GM12872 (cell line): ENCODE results near the gene RPS6KA4.
A peak's percentile ranks its signal among the peaks of the same experiment; 100 is the strongest.

Experiments
- CTCF ChIP-seq: IDR thresholded peaks from 3 replicates; pipeline ENCODE4 v1.5.1; 2011; ENCODE audit warnings: low read depth, mild to moderate bottlenecking, low read length, moderate library complexity; ENCODE audit not compliant: insufficient read depth

Gene RPS6KA4

GRCh38 chr11:64358907-64359711 lies at the start of gene RPS6KA4:
RPS6KA4 (plus strand) TSS chr11:64359162; CDS start chr11:64359236, 74 bp downstream.
- TF ChIP-seq CTCF: no peak

DNA sequence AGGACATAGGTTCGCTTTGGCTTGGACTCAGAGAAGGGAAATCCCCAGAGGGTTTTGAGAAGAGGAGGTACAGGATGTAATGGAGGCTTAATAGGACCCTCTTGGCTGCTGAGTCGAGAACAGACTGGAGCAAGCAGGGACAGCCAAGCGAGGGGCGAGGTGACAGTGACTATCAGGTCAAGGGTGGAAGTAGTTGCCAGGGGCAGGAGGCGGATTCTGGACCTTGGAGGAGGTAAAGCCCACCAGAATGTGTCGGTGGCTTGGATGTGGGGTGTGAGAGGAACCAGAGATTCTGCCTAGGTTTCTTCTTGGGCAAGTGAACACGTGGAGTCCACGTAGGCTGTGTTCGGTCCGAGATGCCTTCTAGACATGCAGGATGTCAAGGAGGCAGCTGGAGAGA lies 46.0 kb upstream of the RPS6KA4 start:
- no peak for TF ChIP-seq CTCF

GRCh38 chr11:64313491-64314145 lies 45.3 kb upstream of the RPS6KA4 start:
- no peak for TF ChIP-seq CTCF

DNA sequence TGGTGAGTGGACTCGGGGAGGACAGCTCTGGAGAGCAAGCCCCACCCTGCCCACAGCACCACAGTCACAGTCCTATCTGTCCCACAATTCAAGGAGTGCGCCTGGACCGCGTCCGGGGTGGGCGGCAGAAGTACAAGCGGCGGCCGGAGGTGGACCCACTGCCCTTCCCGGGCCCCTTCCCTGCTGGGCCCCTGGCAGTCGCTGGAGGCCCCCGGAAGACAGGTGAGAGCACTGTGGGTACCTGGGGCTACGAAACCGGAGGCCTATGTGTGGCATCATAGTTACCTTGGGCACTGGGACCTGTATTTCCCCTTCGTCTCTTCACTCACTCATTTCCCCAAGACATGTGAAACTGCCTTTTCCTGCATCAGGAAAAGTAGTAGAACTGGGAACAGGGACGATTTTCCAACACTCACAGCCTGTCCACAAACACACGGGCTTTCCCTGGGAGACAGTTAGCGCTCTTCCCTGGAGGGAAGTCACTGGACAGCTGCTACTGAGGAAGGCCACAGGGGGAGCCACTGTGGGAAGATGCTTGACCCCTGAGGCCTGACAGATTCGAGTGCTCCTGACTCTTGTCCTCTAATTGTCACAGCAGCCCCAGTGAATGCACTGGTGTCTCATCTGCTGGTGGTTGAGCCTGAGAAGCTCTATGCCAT lies 44.7 kb upstream of the RPS6KA4 start:
- TF ChIP-seq CTCF: peak; percentile 30; the same call in 1 of the 3 replicates

GRCh38 chr11:64314805-64315561 lies 44.0 kb upstream of the RPS6KA4 start:
- TF ChIP-seq CTCF: no peak

DNA sequence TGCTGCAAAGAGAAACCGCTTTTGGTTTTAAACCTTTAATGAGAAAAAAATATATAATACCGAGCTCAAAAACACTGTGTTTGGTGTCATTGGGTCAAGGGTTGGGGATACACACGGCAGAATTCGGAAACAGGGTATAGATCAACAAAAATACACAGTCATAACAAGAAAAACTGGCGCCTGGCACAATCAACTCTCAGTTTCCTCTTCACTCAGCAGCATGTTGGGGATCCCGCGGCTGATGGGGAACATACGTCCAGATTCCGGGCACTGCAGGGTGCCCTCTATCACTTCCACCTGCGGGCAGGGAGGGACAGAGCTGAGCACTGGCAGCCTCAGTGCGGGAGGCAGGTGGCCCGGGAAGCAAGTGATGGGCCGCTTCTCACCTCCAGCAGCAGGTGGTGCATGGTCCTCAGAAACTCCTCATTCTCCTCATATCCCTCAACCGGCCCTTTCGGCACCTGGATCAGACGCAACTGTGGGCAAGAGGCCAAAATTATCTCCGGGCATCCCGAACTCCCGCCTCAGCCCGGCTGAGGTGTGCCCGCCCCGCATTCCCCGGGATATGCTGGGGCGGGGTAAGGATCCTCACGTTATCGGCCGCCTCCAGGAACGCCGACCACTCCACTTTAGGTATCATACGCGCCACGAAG lies 42.2 kb upstream of the RPS6KA4 start:
- TF ChIP-seq CTCF: peak; percentile 35
